Measurements from ENCODE around the gene TCF12.

Gene TCF12

GRCh38 chr15:57183614-57184344 is 265.3 kb downstream of the TCF12 start:
- no peak for DNase-seq

DNA sequence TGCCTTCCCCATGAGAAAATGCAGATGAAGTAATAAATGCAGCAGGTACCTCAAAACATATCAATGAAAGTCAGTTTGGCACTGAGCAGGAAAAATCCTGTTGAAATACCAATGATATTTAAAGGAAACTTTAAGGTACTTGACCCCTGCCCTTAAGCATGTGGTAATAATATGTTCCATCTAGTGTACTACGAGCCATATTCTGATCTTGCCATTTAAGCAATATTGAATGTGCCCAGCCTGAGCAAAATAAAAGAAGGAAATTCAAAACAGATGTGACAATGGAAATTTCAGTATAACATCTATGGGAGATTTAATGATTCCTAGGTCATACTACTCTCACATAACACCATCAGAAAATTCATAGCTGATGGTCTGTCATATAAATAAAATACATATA is 266.1 kb downstream of the TCF12 start:
- DNase-seq, result no peak

DNA sequence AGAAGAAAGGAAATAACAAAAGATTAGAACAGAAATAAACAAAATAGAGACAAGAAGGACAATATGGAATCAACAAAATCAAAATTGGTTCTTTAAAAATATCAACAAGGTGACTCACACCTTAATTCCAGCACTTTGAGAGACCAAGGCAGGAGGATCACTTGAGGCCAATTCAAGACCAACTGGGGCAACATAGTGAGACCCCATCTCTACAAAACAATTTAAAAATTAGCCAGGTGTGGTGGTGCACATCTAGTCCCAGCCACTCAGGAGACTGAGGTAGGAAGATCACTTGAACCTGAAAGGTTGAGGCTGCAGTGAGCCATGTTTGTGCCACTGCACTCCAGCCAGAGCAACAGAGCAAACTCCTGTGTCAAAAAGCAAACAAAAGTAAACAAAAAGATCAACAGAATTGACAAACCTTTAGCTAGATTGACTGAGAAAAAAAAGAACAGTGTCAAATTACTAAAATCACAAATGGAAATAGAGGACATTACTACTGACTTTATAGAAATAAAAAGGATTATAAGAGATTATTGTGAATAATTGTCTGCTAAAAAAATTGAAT is 267.1 kb downstream of the TCF12 start:
- no peak for DNase-seq

DNA sequence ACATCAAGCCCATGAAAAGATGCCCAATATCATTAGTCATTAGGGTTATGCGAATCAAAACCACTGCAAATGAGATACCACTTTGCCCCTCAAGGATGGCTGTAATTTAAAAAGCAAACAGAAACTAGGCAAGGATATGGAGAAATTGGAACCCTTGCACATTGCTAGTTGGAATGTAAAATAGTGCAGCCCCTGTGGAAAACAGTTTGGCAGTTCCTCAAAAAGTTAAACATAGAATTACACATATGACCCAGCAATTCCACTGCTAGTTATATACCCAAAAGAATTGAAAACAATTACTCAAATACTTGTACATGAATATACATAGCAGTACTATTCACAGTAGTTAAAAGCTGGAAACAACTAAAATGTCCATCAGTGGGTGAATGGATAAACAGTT is 271.0 kb downstream of the TCF12 start:
- no peak for DNase-seq

DNA sequence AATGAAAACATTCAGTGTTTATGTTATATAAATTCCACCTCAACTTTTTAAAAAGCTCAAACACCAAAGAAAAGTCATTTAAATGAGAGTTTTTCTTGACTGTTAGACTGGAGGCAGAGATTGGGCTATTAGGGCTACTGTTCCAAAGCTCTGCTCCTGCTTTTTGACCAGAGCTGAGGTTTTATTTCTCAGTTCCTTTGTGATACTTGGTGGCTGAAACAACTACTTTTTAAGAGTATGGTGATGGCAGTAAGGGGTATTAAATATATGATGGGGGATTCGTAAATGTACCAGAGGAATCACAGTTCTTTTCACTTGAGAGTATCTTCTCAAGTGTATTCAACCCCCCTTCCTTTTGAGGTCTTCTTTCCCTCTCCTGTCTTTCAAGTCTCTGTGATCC is 271.8 kb downstream of the TCF12 start:
- no peak for DNase-seq

- no peak for DNase-seq
Measured at GRCh38 chr15:57193161-57193560, 274.7 kb downstream of the TCF12 start.

DNA sequence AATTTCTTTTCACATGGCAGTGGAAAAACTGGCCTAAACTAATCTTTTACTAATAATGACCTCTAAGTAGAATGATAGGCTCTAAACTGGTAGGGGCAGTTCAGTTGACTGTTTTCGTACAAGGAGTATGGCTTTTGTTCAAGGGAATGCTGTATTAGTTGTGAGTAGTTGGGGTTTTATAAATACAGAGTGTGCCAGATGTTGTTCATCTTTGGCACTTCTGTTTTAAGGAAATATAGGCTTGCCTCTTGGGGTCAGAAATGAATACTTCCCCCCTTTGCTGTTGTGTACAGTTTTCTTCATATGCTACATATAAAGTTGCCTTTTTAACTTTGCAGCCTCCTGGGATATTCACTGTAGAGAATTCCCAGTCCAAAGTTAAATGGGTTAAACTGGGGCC is 276.9 kb downstream of the TCF12 start:
- DNase-seq, result no peak

DNA sequence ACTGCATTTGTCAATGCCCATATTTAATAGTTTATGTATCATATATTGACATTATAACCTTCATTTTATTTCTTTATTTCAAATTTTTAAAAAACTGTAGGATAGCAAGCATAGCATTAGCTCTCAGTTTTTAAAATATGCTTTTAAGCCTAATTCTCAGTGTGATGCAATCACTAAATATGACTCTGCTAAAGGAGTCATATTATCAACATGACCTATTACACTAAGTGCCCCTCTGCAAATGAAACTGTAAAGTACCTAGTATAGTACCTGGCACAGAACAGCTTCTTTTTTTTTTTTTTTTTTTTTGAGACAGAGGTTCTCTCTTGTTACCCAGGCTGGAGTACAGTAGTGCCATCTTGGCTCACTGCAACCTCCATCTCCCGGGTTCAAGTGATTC is 278.4 kb downstream of the TCF12 start:
- no peak for DNase-seq

- no peak for DNase-seq
Measured at GRCh38 chr15:57198131-57198530, 279.7 kb downstream of the TCF12 start.

DNA sequence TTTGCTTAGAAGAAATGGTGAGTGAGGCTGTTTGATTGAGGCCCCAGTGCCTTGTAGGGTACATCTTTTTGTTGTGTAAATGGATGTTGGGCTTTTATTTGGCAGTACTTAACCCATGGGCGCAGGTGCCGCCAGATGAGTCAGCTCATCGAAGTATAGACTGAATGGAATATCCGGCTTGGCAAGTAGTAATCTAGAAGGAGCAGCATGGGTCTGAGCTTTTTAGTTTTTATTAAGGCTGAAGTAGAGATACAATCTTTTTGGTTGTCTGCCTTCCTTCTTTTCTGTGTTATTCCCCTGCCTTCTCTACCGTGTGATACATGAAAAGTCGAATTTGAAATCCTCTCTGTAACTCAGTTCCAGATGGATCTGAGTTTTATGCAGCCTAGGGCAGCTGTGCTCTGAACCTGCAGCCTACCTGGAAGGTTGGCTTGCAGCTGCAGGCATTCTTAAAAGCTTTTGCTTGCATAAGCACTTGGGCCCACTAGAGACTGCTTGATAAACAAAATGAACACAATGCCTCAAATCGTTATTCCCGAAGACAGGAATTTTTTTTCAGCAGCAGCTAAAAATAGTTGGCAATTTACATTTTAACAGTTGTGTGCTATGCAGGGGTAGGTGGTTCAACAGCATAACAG is 280.3 kb downstream of the TCF12 start:
- DNase-seq, result no peak

GRCh38 chr15:57201578-57201977 is 283.1 kb downstream of the TCF12 start:
- DNase-seq, result no peak

- DNase-seq, result no peak
Measured at GRCh38 chr15:57203906-57204305, 285.5 kb downstream of the TCF12 start.

DNA sequence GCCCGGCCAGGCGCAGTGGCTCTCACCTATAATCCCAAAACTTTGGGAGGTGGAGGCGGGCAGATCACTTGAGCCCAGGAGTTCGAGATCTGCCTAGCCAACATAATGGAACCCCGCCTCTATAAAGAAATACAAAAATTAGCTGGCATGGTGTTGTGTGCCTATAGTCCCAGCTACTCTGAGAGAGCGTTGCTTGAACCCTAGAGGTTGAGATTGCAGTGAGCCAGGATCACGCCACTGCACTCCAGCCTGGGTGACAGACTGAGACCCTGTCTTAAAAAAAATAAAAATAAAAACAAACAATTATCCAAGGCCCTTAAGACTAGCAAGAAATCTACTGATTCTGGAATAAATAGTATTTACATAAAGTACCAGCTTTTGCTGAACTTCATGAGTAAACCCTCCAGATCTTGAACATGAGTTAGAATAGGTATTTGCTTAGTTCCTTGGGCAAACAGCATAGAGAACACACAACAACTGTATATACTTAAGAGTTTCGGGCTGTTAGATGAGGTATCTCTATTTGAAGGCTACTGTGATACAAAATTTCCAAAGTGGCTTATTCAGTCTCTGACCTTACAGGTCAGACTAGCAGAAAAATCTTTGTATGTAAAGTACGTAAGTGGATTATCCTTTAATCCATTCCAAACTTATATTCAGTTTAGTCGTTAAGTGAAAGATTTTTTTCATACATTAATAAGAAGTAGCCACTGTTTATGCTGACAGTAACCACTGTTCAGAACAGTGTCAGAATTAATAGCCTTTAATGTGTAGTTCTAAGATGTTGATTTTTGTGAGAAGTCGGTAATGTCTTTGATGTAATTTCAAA is 286.8 kb downstream of the TCF12 start:
- DNase-seq, result no peak

DNA sequence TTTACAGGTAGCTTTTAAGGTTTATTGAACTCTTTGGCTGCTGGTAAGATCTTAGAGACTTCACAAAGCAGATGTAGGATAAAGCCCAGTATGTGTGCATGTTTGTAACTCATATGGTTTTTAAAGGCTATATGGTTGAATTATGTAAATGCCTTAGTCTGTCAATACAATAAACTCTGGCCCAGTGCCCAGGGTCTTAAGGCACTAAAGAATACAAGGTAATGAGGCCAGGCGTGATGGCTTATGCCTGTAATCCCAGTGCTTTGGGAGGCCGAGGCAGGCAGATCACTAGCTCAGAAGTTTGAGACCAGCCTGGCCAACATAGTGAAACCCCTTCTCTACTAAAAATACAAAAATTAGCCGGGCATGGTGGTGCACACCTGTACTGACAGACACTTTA is 287.6 kb downstream of the TCF12 start:
- no peak for DNase-seq

GRCh38 chr15:57213862-57214261 is 295.4 kb downstream of the TCF12 start:
- DNase-seq, result no peak

- DNase-seq, result no peak
Measured at GRCh38 chr15:57215326-57215725, 296.9 kb downstream of the TCF12 start.

GRCh38 chr15:57215881-57216280 is 297.4 kb downstream of the TCF12 start:
- no peak for DNase-seq

GRCh38 chr15:57216288-57216687 is 297.8 kb downstream of the TCF12 start:
- DNase-seq, result no peak

DNA sequence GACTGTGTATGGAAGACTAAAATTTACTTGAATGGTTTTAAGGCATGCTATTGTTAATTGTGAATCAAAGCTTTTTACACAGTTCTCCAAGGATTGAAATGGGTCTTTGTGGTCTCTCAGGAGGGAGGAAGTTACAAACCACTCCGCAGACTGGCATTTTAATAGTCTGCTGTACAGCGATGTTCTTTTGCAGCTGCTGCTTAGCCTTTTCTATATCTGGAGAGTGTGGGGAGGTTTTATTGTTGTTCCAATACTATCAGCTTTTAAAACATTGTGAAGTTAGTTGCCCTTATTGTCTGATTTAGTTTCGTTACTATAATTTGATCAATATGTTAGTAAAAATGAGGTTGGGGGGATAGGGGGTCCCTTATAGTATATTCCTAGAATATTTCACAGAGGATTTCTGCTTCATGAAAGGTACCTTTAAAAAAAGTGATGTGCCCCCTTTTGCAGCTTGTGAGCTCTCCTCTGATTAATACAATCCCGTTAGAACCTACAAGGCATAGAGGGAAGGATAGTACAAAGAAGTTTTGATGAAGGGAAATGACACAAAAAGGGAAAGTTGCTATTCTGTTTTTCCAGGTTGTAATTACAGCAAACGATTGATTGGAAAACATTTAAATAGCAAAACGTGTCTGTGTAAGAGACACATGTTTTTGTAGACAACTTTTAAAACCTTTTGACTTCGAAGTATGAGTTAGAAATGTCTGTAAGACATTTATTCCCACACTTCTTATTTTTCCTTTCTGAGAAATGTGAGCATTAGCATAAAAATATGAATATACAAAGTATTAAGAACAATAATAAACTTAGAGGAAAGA is 299.5 kb downstream of the TCF12 start:
- no peak for DNase-seq

- DNase-seq, result peak; percentile 45
Measured at GRCh38 chr15:57218826-57219576, 300.6 kb downstream of the TCF12 start.

- DNase-seq, result no peak
Measured at GRCh38 chr15:57220205-57220604, 301.8 kb downstream of the TCF12 start.

- no peak for DNase-seq
Measured at GRCh38 chr15:57221134-57221533, 302.7 kb downstream of the TCF12 start.
